Nephron progenitor cell (in vitro differentiated cells): ENCODE results near the gene LLPH.

Experiments
- DNase-seq: peaks from one replicate; pipeline ENCODE4 v3.0.0; 2021
- H3K27ac Mint-ChIP-seq: 2 replicates; pipeline ENCODE4 v1.8.0; 2021; ENCODE audit warnings: mild to moderate bottlenecking, moderate library complexity, mixed read lengths
- H3K27me3 Mint-ChIP-seq: 2 replicates; pipeline ENCODE4 v1.8.0; 2021; ENCODE audit warnings: mild to moderate bottlenecking, low read depth, mixed read lengths; ENCODE audit not compliant: poor library complexity
- H3K36me3 Mint-ChIP-seq: 2 replicates; pipeline ENCODE4 v1.8.0; 2021; ENCODE audit warnings: low read depth, mixed read lengths
- H3K4me1 Mint-ChIP-seq: 2 replicates; pipeline ENCODE4 v1.8.0; 2021; ENCODE audit warnings: mixed read lengths
- H3K4me3 Mint-ChIP-seq: 2 replicates; pipeline ENCODE4 v1.8.0; 2021; ENCODE audit warnings: mild to moderate bottlenecking, moderate library complexity, mixed read lengths
- H3K9me3 Mint-ChIP-seq: 2 replicates; pipeline ENCODE4 v1.8.0; 2021; ENCODE audit warnings: mild to moderate bottlenecking, moderate library complexity, mixed read lengths
- TF ChIP-seq, protein P1 (sequence below): fragments of 200-600 bp; sonication (generic); IDR thresholded peaks from 2 replicates; pipeline ENCODE4 v1.5.0; 2021; ENCODE audit warnings: antibody characterized with exemption

LLPH gene

DNA sequence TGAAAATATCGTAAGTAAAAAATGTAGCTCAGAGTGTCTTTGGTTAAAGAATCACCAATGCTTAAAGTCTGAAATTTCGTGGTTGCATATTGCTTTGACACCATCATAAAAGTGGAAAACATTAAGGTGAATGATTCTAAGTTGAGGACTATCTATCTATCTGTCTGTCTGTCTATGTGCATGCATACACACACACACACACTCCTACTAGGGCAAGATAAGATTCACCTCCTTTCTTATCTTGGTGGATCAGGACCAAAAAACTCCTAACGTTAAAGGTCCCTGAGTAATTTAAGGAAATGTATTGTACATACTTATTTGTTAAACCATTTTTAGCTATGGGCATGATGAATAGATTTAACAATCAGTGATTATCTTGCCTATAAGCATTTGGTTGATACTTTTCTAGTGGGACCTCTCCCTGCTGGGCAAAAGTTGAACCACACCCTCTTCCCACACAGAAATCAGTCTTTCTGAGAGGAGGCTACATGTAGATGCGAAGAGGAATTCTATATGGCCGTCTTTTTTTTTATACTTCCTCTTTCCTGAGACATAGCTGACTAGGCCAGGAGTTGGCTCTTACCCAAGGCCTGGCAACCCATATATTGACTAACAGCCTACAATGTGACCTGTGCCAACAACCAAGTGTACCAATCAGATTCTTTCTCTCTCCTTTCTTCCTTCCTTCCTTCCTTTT is 19.3 kb upstream of the LLPH start:
- Mint-ChIP-seq H3K9me3 (no peaks in the 10 kb centered on the region), H3K4me1 (peaks cover 4% of the 10 kb centered on the region), H3K27ac (no peak overlapping the region), H3K36me3 (peaks cover 18% of the 10 kb centered on the region), H3K4me3 (no peak overlapping the region), H3K27me3 (no peaks in the 10 kb centered on the region)
- TF ChIP-seq, protein P1, sequence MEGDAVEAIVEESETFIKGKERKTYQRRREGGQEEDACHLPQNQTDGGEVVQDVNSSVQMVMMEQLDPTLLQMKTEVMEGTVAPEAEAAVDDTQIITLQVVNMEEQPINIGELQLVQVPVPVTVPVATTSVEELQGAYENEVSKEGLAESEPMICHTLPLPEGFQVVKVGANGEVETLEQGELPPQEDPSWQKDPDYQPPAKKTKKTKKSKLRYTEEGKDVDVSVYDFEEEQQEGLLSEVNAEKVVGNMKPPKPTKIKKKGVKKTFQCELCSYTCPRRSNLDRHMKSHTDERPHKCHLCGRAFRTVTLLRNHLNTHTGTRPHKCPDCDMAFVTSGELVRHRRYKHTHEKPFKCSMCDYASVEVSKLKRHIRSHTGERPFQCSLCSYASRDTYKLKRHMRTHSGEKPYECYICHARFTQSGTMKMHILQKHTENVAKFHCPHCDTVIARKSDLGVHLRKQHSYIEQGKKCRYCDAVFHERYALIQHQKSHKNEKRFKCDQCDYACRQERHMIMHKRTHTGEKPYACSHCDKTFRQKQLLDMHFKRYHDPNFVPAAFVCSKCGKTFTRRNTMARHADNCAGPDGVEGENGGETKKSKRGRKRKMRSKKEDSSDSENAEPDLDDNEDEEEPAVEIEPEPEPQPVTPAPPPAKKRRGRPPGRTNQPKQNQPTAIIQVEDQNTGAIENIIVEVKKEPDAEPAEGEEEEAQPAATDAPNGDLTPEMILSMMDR: no peak
- DNase-seq: no peak

DNA sequence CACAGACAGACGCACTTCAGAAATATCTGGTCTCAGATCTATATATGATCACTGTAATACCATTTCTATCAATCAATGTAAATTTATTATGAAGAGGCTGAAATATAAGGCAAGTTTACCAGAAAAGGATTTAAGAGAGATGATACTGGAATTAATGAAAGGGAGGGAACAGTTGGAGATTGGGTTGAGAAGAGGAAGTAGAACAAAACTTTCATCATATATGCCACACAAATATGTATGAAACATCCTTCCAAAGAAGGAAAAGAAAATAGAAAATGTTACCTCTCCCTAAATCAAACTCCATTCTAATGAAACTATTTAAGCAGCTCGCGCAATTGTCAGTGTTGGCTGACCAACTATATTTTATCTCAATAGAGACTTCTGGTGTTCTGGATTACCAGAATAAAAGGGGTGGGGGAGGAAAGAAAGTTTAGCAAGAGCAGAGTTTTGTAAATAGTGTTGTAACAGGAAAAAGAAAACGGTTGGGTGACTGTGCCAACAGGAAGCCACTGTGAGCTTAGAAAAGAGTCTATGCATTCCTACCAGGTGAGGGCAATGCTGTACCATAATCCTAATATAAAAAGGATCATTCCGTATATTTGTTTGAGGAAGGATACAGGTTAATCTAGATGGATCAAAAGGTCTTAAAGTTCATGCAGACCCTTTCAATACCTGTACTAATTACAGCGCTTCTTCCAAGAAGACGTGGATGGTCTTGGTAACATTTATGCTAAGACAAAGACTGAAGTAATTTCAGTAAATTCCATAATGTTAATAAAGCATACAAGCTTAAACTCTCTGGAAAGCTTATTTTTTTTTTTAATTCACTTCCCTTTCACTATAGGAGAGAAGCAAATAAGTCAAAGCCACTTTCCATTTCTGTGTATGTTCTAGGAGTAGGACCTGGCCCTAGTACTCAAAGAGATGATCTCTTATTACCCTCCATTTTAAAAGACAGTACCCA is 14.5 kb upstream of the LLPH start:
- peaks cover 32% of the 10 kb centered on the region for H3K9me3 Mint-ChIP-seq
- peak overlapping the region; percentile 41 for H3K27ac Mint-ChIP-seq
- no peak for DNase-seq
- H3K36me3 Mint-ChIP-seq: peaks cover 60% of the 10 kb centered on the region
- TF ChIP-seq, protein P1: peak; percentile 61
- H3K27me3 Mint-ChIP-seq: no peaks in the 10 kb centered on the region
- no peak overlapping the region for H3K4me3 Mint-ChIP-seq
- H3K4me1 Mint-ChIP-seq: peaks cover 8% of the 10 kb centered on the region

DNA sequence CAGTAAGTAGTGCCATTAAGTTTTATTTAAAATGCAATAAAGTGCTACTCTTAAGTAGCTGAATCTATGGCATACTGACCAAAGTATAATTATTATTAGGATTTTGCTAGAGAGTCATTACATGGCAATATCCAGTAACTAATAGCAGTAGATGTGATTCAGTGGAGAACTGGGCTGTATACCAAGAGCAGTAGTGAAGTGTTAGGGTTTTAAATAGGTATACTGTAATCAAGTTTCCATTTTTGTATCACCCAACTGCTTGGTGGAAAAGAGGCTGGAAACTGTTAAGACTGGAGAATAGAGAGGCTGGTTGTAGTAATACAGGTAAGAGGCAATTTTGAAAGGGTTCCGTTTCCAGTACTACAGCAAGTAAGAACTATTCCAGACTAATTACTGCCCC is 13.3 kb upstream of the LLPH start:
- TF ChIP-seq, protein P1: no peak
- Mint-ChIP-seq H3K4me1 (peaks cover 8% of the 10 kb centered on the region), H3K4me3 (no peak overlapping the region), H3K27ac (no peak overlapping the region), H3K9me3 (peaks cover 42% of the 10 kb centered on the region), H3K36me3 (peaks cover 72% of the 10 kb centered on the region), H3K27me3 (no peaks in the 10 kb centered on the region)
- DNase-seq: no peak

DNA sequence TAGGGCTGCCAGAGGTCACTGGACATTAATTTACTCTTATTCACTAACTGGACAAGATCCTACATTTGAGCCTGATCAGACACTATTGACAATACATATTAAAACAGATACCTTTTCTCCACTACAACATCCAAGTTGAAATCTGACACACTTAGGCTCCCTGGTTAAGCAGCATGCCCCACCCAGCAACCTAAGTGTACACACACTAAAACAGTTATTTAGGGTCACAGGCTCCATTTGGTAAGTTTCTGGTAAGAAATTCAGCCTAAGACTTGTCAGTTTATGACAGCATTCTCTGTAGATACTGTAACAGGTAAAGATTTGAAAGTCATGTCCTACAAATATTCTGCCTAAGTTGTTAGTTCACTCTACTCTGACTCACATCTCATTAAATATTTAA is 12.3 kb upstream of the LLPH start:
- H3K4me3 Mint-ChIP-seq: no peak overlapping the region
- no peaks in the 10 kb centered on the region for H3K27me3 Mint-ChIP-seq
- no peak overlapping the region for H3K27ac Mint-ChIP-seq
- peaks cover 44% of the 10 kb centered on the region for H3K9me3 Mint-ChIP-seq
- DNase-seq: no peak
- peaks cover 83% of the 10 kb centered on the region for H3K36me3 Mint-ChIP-seq
- TF ChIP-seq, protein P1: no peak
- peaks cover 8% of the 10 kb centered on the region for H3K4me1 Mint-ChIP-seq

DNA sequence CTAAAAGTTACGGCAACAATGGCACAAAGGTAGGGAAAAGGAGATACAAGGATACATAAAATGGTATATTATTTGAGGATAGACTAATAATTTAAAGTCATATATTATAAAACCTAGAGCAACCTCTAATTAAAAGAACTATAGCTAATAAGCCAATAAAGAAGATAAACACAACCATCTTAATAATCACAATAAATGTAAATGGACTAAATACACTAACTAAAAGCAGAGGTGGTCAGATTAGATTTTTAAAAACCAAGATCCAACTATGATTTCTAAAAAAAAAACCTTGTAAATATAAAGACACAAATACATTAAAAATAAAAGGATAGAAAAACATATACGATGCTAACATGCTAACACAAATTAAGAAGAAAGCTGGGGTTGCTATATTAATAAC is 10.7 kb upstream of the LLPH start:
- Mint-ChIP-seq H3K27ac (no peak overlapping the region), H3K36me3 (peaks cover 98% of the 10 kb centered on the region)

More for the DNA sequence above, 10.7 kb upstream of the LLPH start:
- Mint-ChIP-seq H3K4me1 (peaks cover 8% of the 10 kb centered on the region), H3K27me3 (no peaks in the 10 kb centered on the region), H3K4me3 (no peak overlapping the region), H3K9me3 (peaks cover 59% of the 10 kb centered on the region)
- TF ChIP-seq, protein P1: no peak
- DNase-seq: no peak
